Measurements from ENCODE around the gene PRKCB. TPM values are rescaled to one million over a fixed set of nuclear protein-coding genes. Genes with fewer than 3 reads are reported as not detected.
A peak's percentile ranks its signal among the peaks of the same experiment; 100 is the strongest.
"Not testable (repeated sequence)": the region's sequence is repeated elsewhere in the genome, so short reads cannot be mapped to it uniquely, and the experiment has no call there.

The PRKCB gene
- total RNA-seq, 2 experiments from 2014 or later, result 101 to 105 TPM

DNA sequence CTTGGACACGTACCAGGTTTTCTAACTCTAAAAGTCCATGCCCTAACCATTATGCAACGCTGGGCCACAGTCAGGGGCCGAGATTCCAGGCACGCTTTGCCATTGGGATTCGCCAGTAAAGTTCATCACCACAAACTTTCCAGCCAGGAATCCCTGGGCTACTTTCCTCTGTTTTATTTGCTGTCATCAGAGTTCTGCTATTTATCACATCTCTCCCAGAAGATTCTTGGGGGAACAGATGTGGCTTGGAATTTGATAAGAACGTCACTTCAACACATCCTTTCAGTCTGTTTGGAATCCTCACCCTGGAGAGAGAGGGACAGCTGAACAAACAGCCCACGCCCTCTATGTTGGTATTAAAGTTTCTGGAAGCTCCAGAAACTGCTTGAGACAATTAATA, 310.7 kb downstream of the PRKCB start:
- Mint-ChIP-seq H3K4me3 (no peak overlapping the region), H3K36me3 (ENCODE audit: low read depth) (peaks cover 25% of the 10 kb centered on the region), H3K27me3 (ENCODE audit: low read depth) (no peaks in the 10 kb centered on the region), H3K27ac (no peak overlapping the region), H3K4me1 (ENCODE audit: low read depth) (peaks cover 23% of the 10 kb centered on the region), H3K9me3 (ENCODE audit: insufficient read depth) (no peaks in the 10 kb centered on the region)
- DNase-seq (no peak), ATAC-seq (no peak)
- CTCF ChIA-PET, result no interaction called here
- POLR2A ChIA-PET, result no interaction called here

- Mint-ChIP-seq H3K36me3 (ENCODE audit: low read depth) (peaks cover 28% of the 10 kb centered on the region), H3K4me3 (no peak overlapping the region), H3K9me3 (ENCODE audit: insufficient read depth) (no peaks in the 10 kb centered on the region), H3K27ac (no peak overlapping the region), H3K4me1 (ENCODE audit: low read depth) (peaks cover 33% of the 10 kb centered on the region), H3K27me3 (ENCODE audit: low read depth) (no peaks in the 10 kb centered on the region)
- no peak for ATAC-seq
- no peak for DNase-seq
- ChIA-PET POLR2A (interaction anchor here (0.6 kb wide), 1 partner anchor 839 kb away, joined by 3 read pairs; no protein-coding TSS in a partner anchor), CTCF (interaction anchor here (1.0 kb wide), 1 partner anchor 345 kb away, joined by 3 read pairs; no protein-coding TSS in a partner anchor)
These were observed 313.3 kb downstream of the PRKCB start for GRCh38 chr16:24149102-24149501.

DNA sequence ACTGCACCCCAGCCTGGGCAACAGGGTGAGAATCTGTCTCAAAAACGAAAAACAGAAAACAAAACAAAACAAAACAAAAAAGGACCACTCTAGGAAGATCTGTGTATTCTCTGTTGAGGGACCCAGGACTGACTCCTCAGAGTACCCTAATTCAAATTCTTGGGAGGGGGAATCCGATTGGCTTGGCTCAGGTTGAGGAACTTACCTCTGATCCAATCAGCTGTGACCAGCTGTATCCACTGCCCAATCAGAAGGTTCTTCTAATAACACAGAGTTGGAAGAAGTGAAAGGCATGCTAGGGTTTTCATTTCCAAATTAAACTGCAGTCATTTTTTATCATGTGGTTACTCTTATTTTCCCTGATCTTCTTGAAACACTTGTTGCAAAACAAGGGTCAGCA, 314.5 kb downstream of the PRKCB start:
- H3K27me3 Mint-ChIP-seq (ENCODE audit: low read depth), result no peaks in the 10 kb centered on the region
- ChIA-PET CTCF (interaction anchor here (1.0 kb wide), 1 partner anchor 346 kb away, joined by 3 read pairs; no protein-coding TSS in a partner anchor), POLR2A (no interaction called here)
- ATAC-seq (no peak), DNase-seq (no peak)
- no peaks in the 10 kb centered on the region for H3K9me3 Mint-ChIP-seq (ENCODE audit: insufficient read depth)
- H3K4me3 Mint-ChIP-seq, result no peak overlapping the region
- peaks cover 33% of the 10 kb centered on the region for H3K4me1 Mint-ChIP-seq (ENCODE audit: low read depth)
- H3K27ac Mint-ChIP-seq, result no peak overlapping the region
- peaks cover 35% of the 10 kb centered on the region for H3K36me3 Mint-ChIP-seq (ENCODE audit: low read depth)

- CTCF ChIA-PET, result interaction anchor here (0.6 to 1.4 kb wide), 3 partner anchors 81 to 1080 kb away, joined by 3 to 4 read pairs (median 4); no protein-coding TSS in a partner anchor
- Mint-ChIP-seq H3K4me1 (ENCODE audit: low read depth) (peaks cover 33% of the 10 kb centered on the region), H3K36me3 (ENCODE audit: low read depth) (peaks cover 43% of the 10 kb centered on the region), H3K9me3 (ENCODE audit: insufficient read depth) (no peaks in the 10 kb centered on the region), H3K4me3 (no peak overlapping the region), H3K27me3 (ENCODE audit: low read depth) (no peaks in the 10 kb centered on the region), H3K27ac (peak overlapping the region; percentile 25)
- POLR2A ChIA-PET, result no interaction called here
- DNase-seq, result peak; percentile 27
- peak; percentile 74 for ATAC-seq
These were observed 315.7 kb downstream of the PRKCB start for GRCh38 chr16:24151482-24151939.

GRCh38 chr16:24152048-24152447, 316.3 kb downstream of the PRKCB start:
- ChIA-PET POLR2A (interaction anchor here (0.6 to 1.5 kb wide), 2 partner anchors 10 to 1549 kb away, joined by 3 to 4 read pairs; no protein-coding TSS in a partner anchor), CTCF (interaction anchor here (1.2 to 1.4 kb wide), 2 partner anchors 81 to 142 kb away, joined by 3 to 4 read pairs; no protein-coding TSS in a partner anchor)
- H3K27me3 Mint-ChIP-seq (ENCODE audit: low read depth); H3K4me3 Mint-ChIP-seq; H3K9me3 Mint-ChIP-seq (ENCODE audit: insufficient read depth); DNase-seq; ATAC-seq: not testable (repeated sequence)
- H3K4me1 Mint-ChIP-seq (ENCODE audit: low read depth), result peaks cover 33% of the 10 kb centered on the region
- peak overlapping the region; percentile 17 for H3K27ac Mint-ChIP-seq
- H3K36me3 Mint-ChIP-seq (ENCODE audit: low read depth), result peaks cover 47% of the 10 kb centered on the region

DNA sequence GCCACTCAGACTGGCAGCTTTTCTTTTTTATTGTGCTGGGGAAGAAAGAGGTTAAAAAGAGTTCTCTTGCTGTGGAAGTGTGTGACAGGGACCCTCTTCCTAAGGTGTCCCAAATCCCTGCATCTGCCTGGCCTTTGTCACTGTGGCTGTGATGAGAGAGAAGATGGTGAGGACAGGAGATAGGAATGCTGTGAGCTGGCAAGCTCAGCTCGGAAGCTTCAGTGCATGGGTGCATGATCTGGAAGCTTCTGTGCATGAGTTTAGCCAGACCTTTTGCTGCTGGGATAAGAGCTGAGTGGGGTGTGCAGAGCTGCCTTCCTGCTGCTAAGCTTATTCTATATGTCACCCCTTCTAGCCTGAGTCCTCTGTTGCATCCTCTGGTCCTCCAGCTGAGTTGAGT, 317.0 kb downstream of the PRKCB start:
- CTCF ChIA-PET, result interaction anchor here (1.4 kb wide), 1 partner anchor 82 kb away, joined by 3 read pairs; no protein-coding TSS in a partner anchor
- DNase-seq (no peak), ATAC-seq (no peak)
- Mint-ChIP-seq H3K36me3 (ENCODE audit: low read depth) (peaks cover 46% of the 10 kb centered on the region), H3K9me3 (ENCODE audit: insufficient read depth) (no peaks in the 10 kb centered on the region), H3K4me1 (ENCODE audit: low read depth) (peaks cover 33% of the 10 kb centered on the region), H3K27ac (no peak overlapping the region), H3K4me3 (no peak overlapping the region), H3K27me3 (ENCODE audit: low read depth) (no peaks in the 10 kb centered on the region)
- POLR2A ChIA-PET, result interaction anchor here (0.6 to 1.5 kb wide), 2 partner anchors 11 to 1548 kb away, joined by 3 to 4 read pairs; no protein-coding TSS in a partner anchor

GRCh38 chr16:24156777-24157176, 321.0 kb downstream of the PRKCB start:
- no peaks in the 10 kb centered on the region for H3K9me3 Mint-ChIP-seq (ENCODE audit: insufficient read depth)
- H3K27ac Mint-ChIP-seq, result no peak overlapping the region
- H3K4me1 Mint-ChIP-seq (ENCODE audit: low read depth), result peaks cover 8% of the 10 kb centered on the region
- peaks cover 44% of the 10 kb centered on the region for H3K36me3 Mint-ChIP-seq (ENCODE audit: low read depth)
- ATAC-seq (no peak), DNase-seq (no peak)
- H3K4me3 Mint-ChIP-seq, result no peak overlapping the region
- POLR2A ChIA-PET, result no interaction called here
- CTCF ChIA-PET, result no interaction called here
- H3K27me3 Mint-ChIP-seq (ENCODE audit: low read depth), result no peaks in the 10 kb centered on the region

GRCh38 chr16:24163935-24164334, 328.2 kb downstream of the PRKCB start:
- POLR2A ChIA-PET, result no interaction called here
- CTCF ChIA-PET, result no interaction called here
- no peaks in the 10 kb centered on the region for H3K27me3 Mint-ChIP-seq (ENCODE audit: low read depth)

DNA sequence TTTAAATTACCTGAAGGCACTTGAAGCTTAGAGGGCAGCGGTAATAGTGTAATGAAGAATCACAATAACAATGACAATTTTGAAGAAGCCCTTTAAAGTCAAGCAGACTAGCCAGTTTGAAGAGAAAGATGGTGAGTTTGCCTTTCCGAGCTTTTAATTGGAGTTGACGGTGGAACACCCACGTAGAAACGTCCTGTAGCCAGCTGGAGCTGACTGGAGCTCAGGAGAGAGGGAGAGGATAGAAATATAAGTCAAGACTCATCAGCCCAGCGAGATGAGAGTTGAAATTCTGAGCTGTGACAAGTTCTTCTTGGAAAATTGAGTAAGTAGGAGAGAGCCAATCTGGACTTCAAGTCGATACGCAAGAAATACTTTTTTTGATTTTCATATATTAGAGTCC, 328.6 kb downstream of the PRKCB start:
- Mint-ChIP-seq H3K9me3 (ENCODE audit: insufficient read depth) (no peaks in the 10 kb centered on the region), H3K27me3 (ENCODE audit: low read depth) (no peaks in the 10 kb centered on the region), H3K4me3 (no peak overlapping the region), H3K4me1 (ENCODE audit: low read depth) (no peaks in the 10 kb centered on the region), H3K36me3 (ENCODE audit: low read depth) (peaks cover 30% of the 10 kb centered on the region), H3K27ac (no peak overlapping the region)
- POLR2A ChIA-PET, result no interaction called here
- no peak for ATAC-seq
- no peak for DNase-seq
- CTCF ChIA-PET, result no interaction called here

More at GRCh38 chr16:24163935-24164334, 328.2 kb downstream of the PRKCB start:
- ATAC-seq, result no peak
- no peaks in the 10 kb centered on the region for H3K9me3 Mint-ChIP-seq (ENCODE audit: insufficient read depth)
- H3K4me1 Mint-ChIP-seq (ENCODE audit: low read depth), result no peaks in the 10 kb centered on the region
- H3K36me3 Mint-ChIP-seq (ENCODE audit: low read depth), result peaks cover 31% of the 10 kb centered on the region
- no peak overlapping the region for H3K4me3 Mint-ChIP-seq
- H3K27ac Mint-ChIP-seq, result no peak overlapping the region
- DNase-seq, result no peak

DNA sequence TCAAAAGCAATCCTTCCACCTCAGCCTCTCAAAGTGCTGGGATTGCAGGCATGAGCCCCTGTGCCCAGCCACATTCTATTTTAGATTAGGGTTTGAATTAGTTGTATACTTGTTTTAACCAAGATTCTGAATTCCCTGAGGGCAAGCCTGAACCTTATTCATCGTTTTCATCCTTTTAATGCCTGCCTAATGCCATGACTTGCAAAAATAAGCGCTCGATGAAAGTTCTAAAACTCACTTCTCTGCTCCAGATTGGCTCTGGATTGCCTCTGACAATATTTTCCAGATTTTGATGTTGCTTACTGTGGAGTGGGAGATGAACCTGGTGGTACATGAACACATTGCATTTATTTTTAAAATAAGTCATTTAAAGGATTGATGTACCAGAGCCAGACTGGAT, 329.5 kb downstream of the PRKCB start:
- DNase-seq, result no peak
- H3K4me3 Mint-ChIP-seq, result no peak overlapping the region
- H3K4me1 Mint-ChIP-seq (ENCODE audit: low read depth), result no peaks in the 10 kb centered on the region
- no peaks in the 10 kb centered on the region for H3K9me3 Mint-ChIP-seq (ENCODE audit: insufficient read depth)
- POLR2A ChIA-PET, result no interaction called here
- no peaks in the 10 kb centered on the region for H3K27me3 Mint-ChIP-seq (ENCODE audit: low read depth)
- CTCF ChIA-PET, result no interaction called here
- no peak overlapping the region for H3K27ac Mint-ChIP-seq
- ATAC-seq, result no peak
- peaks cover 31% of the 10 kb centered on the region for H3K36me3 Mint-ChIP-seq (ENCODE audit: low read depth)

DNA sequence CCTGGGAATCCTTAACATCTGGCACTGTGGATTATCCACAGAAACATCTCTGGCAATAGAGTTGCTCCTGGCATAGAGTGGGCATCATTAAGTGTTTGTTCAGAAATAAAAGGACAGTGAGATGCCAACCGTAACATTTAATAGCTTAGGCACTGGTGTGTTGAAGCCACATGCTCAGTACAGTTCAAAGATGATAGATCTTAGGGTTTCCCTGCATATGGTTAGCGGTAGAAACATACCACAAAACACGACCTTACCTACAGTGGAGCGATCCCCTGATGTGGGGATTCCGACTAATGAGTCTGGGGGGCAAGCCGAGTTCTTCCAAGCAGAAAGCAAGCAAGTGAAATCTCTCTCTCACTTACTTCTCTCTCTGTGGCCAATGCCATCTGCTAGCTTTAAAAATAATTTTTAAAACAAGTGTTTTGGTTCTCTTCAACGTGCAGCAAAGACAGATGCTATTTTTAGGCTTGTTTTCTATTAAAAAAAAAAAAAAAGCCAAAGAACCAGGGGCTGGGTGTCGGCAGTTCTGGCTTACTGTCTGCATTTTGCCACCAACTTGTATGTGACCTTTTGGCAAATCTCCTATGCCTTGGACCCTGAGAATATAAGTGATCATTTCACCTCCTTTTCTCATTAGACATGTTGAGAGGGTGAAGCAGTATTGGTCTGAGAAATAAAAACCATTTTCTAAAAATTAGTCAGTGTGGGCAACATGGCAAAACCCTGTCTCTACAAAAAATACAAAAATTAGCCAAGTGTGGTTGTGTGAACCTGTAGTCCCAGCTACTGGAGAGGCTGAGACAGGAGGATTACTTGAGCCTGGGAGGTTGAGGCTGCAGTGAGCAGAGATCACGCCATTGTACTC, 331.1 kb downstream of the PRKCB start:
- H3K4me3 Mint-ChIP-seq, result no peak overlapping the region
- CTCF ChIA-PET, result interaction anchor here (1.0 kb wide), 1 partner anchor 86 kb away, joined by 4 read pairs; no protein-coding TSS in a partner anchor
- no peak for ATAC-seq
- no peak for DNase-seq
- no peaks in the 10 kb centered on the region for H3K27me3 Mint-ChIP-seq (ENCODE audit: low read depth)
- POLR2A ChIA-PET, result no interaction called here
- no peaks in the 10 kb centered on the region for H3K4me1 Mint-ChIP-seq (ENCODE audit: low read depth)
- no peak overlapping the region for H3K27ac Mint-ChIP-seq
- peaks cover 36% of the 10 kb centered on the region for H3K36me3 Mint-ChIP-seq (ENCODE audit: low read depth)
- no peaks in the 10 kb centered on the region for H3K9me3 Mint-ChIP-seq (ENCODE audit: insufficient read depth)

- no peak for ATAC-seq
- Mint-ChIP-seq H3K36me3 (ENCODE audit: low read depth) (peaks cover 43% of the 10 kb centered on the region), H3K4me1 (ENCODE audit: low read depth) (no peaks in the 10 kb centered on the region), H3K4me3 (no peak overlapping the region), H3K27me3 (ENCODE audit: low read depth) (no peaks in the 10 kb centered on the region), H3K27ac (no peak overlapping the region), H3K9me3 (ENCODE audit: insufficient read depth) (no peaks in the 10 kb centered on the region)
- ChIA-PET POLR2A (no interaction called here), CTCF (no interaction called here)
- DNase-seq, result no peak
These were observed 333.1 kb downstream of the PRKCB start for GRCh38 chr16:24168856-24169255.
